HCT116 (cell line): ENCODE measurements around the gene TBX4. TPM values are rescaled to one million over a fixed set of nuclear protein-coding genes. Genes with fewer than 3 reads are reported as not detected.

Experiments used
- ATAC-seq: fragments of 200-7000 bp; cut with Tn5 transposase; 2 replicates; pipeline ENCODE4 v1.9.1; 2020; ENCODE audit warnings: mild to moderate bottlenecking, moderate library complexity
- BruUV-seq: library from RNA; stranded (reverse); fragments of 400-500 nt; replicated peaks from 2 replicates; lab custom pipeline; 2021; lab: Mats Ljungman, UMichigan
- CTCF ChIA-PET: fragments of 300-600 bp; sonication (Branson Sonifier 250); formaldehyde crosslinking; loops from one replicate; lab custom pipeline; 2021; ENCODE audit warnings: antibody characterized with exemption; lab: Charles Lee
- POLR2A ChIA-PET: fragments of 300-600, 350-600 bp; sonication (Branson Sonifier 250); formaldehyde crosslinking; loops from one replicate; lab custom pipeline; 2021; ENCODE audit warnings: antibody characterized with exemption; lab: Charles Lee
- RAD21 ChIA-PET, 2 experiments: fragments of 300-600 bp; sonication (Branson Sonifier 250); formaldehyde crosslinking; loops; one replicate each; lab custom pipeline; 2023; ENCODE audit warnings: low total read pairs in 2 of 2; ENCODE audit not compliant: uncharacterized antibody in 2 of 2, unreplicated experiment in 2 of 2, low non-redundant PET in 1 of 2; lab: Charles Lee
- DNase-seq: peaks from one replicate; pipeline ENCODE4 v3.0.0-alpha.2; 2010; ENCODE audit warnings: low read depth, low spot score
- H2AFZ ChIP-seq: fragments of 200-600 bp; shearing (Covaris generic), sonication (generic); 2 replicates; pipeline ENCODE4 v1.6.1; 2017; ENCODE audit warnings: low read depth, mixed run types, mixed read lengths, antibody characterized with exemption, low read length; ENCODE audit not compliant: poor library complexity, severe bottlenecking
- H3K27ac ChIP-seq: 2 replicates; pipeline ENCODE4 v1.5.1; 2012; ENCODE audit warnings: low read depth, low read length
- H3K27me3 ChIP-seq: fragments of 200-600 bp; sonication (generic); 2 replicates; pipeline ENCODE4 v1.6.1; 2016; ENCODE audit warnings: mixed run types, low read length, mixed read lengths; ENCODE audit not compliant: insufficient read depth
- H3K36me3 ChIP-seq, 2 experiments: fragments of 200-500 bp in 1 of 2; fragments of 200-600 bp in 1 of 2; sonication (Bioruptor generic) in 1 of 2; sonication (generic) in 1 of 2; 2 replicates each; pipeline versions ENCODE4 v1.5.1 to v1.6.1; 2014 to 2016; ENCODE audit warnings: low read length in 2 of 2, inconsistent platforms in 1 of 2, mixed read lengths in 1 of 2, mixed run types in 1 of 2; ENCODE audit not compliant: insufficient read depth in 2 of 2, control insufficient read depth in 1 of 2
- H3K4me1 ChIP-seq, 2 experiments: fragments of 200-600 bp in 1 of 2; sonication (generic) in 1 of 2; 2 replicates each; pipeline versions ENCODE4 v1.5.1 to v1.6.1; 2012 to 2017; ENCODE audit warnings: low read length in 2 of 2, inconsistent platforms in 1 of 2, mild to moderate bottlenecking in 1 of 2, mixed read lengths in 1 of 2, mixed run types in 1 of 2, moderate library complexity in 1 of 2; ENCODE audit not compliant: insufficient read depth in 2 of 2, control insufficient read depth in 1 of 2
- H3K4me2 ChIP-seq: fragments of 200-600 bp; sonication (generic); 2 replicates; pipeline ENCODE4 v1.6.1; 2017; ENCODE audit warnings: mixed run types, low read length, mixed read lengths
- H3K4me3 ChIP-seq, 2 experiments: fragments of 200-600 bp in 1 of 2; sonication (generic) in 1 of 2; replicated peaks in 1 of 2; 2 replicates each; pipeline ENCODE4 v1.5.1; 2011 to 2016; ENCODE audit warnings: low read length in 2 of 2, control low read depth in 1 of 2, low read depth in 1 of 2, mild to moderate bottlenecking in 1 of 2, mixed read lengths in 1 of 2, mixed run types in 1 of 2
- H3K79me2 ChIP-seq: fragments of 200-600 bp; sonication (generic); 2 replicates; pipeline ENCODE4 v1.6.1; 2017; ENCODE audit warnings: mild to moderate bottlenecking, mixed run types, low read length, moderate library complexity, mixed read lengths; ENCODE audit not compliant: insufficient read depth
- H3K9ac ChIP-seq: fragments of 200-600 bp; sonication (generic); 2 replicates; pipeline ENCODE4 v1.6.1; 2016; ENCODE audit warnings: low read length, mixed read lengths
- H3K9me2 ChIP-seq: fragments of 200-600 bp; sonication (generic), shearing (Covaris generic); 2 replicates; pipeline ENCODE4 v1.6.1; 2017; ENCODE audit warnings: mixed run types, mild to moderate bottlenecking, moderate library complexity; ENCODE audit not compliant: insufficient read depth
- H3K9me3 ChIP-seq, 2 experiments: fragments of 200-500 bp in 1 of 2; fragments of 200-600 bp in 1 of 2; sonication (Bioruptor generic) in 1 of 2; sonication (generic) in 1 of 2; 2 replicates each; pipeline ENCODE4 v1.6.1; 2014 to 2017; ENCODE audit warnings: low read length in 2 of 2, mixed read lengths in 2 of 2, inconsistent platforms in 1 of 2, low read depth in 1 of 2, mild to moderate bottlenecking in 1 of 2, mixed run types in 1 of 2, moderate library complexity in 1 of 2; ENCODE audit not compliant: control insufficient read depth in 1 of 2, insufficient read depth in 1 of 2
- H4K20me1 ChIP-seq: fragments of 200-600 bp; sonication (generic), shearing (Covaris generic); 2 replicates; pipeline ENCODE4 v1.6.1; 2017; ENCODE audit warnings: mixed run types, mild to moderate bottlenecking, moderate library complexity; ENCODE audit not compliant: insufficient read depth
- CBX3 ChIP-seq: IDR thresholded peaks from 2 replicates; pipeline ENCODE4 v1.6.1; 2012; ENCODE audit warnings: low read depth
- EZH2phosphoT487 ChIP-seq: fragments of 200-600 bp; IDR thresholded peaks from 2 replicates; pipeline ENCODE4 v1.6.1; 2018; ENCODE audit warnings: antibody characterized with exemption, borderline replicate concordance
- JUND ChIP-seq: IDR thresholded peaks from 2 replicates; pipeline ENCODE4 v1.6.1; 2012
- MAX ChIP-seq: IDR thresholded peaks from 2 replicates; pipeline ENCODE4 v1.6.1; 2012
- POLR2A ChIP-seq: IDR thresholded peaks from 2 replicates; pipeline ENCODE4 v1.7.0; 2011; ENCODE audit warnings: borderline replicate concordance; ENCODE audit not compliant: insufficient read depth, insufficient read length; ENCODE audit errors: extremely low read depth
- POLR2AphosphoS5 ChIP-seq: IDR thresholded peaks from 2 replicates; pipeline ENCODE4 v1.6.1; 2011; ENCODE audit warnings: mild to moderate bottlenecking, low read depth, low read length, moderate library complexity
- SIN3A ChIP-seq: IDR thresholded peaks from 2 replicates; pipeline ENCODE4 v1.6.1; 2012; ENCODE audit warnings: low read depth
- SP1 ChIP-seq: IDR thresholded peaks from 2 replicates; pipeline ENCODE4 v1.6.1; 2012; ENCODE audit warnings: low read depth
- YY1 ChIP-seq: IDR thresholded peaks from 2 replicates; pipeline ENCODE4 v1.6.1; 2011; ENCODE audit warnings: low read length, low read depth, moderate library complexity, mild to moderate bottlenecking; ENCODE audit not compliant: insufficient replicate concordance; ENCODE audit errors: extremely low read depth
- ZFX ChIP-seq: fragments of 450-650 bp; IDR thresholded peaks from 2 replicates; pipeline ENCODE4 v1.6.1; 2017
- ZNF274 ChIP-seq: fragments of 200-500 bp; sonication (Bioruptor generic); IDR thresholded peaks from 2 replicates; pipeline ENCODE4 v1.6.1; 2014; ENCODE audit warnings: mild to moderate bottlenecking, low read depth, low read length, inconsistent platforms
- intact Hi-C: fragments of 100-400 bp; cut with micrococcal nuclease; formaldehyde crosslinking; loops from 2 replicates; pipeline ENCODE4 v1.10.0; 2022
- total RNA-seq: library from RNA; stranded (reverse); gene quantifications from one replicate; pipeline ENCODE4 v1.2.1, GENCODE V29; 2021; ENCODE audit not compliant: unreplicated experiment
- TF ChIP-seq, protein P1 (sequence below), 3 experiments: fragments of 200-600 bp in 1 of 3; sonication (generic) in 1 of 3; IDR thresholded peaks in 2 of 3; conservative IDR thresholded peaks in 1 of 3; 2 replicates each; pipeline ENCODE4 v1.5.1; 2012 to 2017; ENCODE audit warnings: low read depth in 2 of 3, low read length in 2 of 3, antibody characterized with exemption in 1 of 3, borderline replicate concordance in 1 of 3, control low read depth in 1 of 3, mild to moderate bottlenecking in 1 of 3, mixed read lengths in 1 of 3, mixed run types in 1 of 3, moderate library complexity in 1 of 3; ENCODE audit not compliant: insufficient read depth in 1 of 3

The TBX4 gene
- total RNA-seq, 1 experiment from 2014 or later, result 0.27 TPM

GRCh38 chr17:61487989-61488595 lies 35.9 kb downstream of the TBX4 start:
- BruUV-seq, result no TSS peak
- ChIA-PET CTCF (no interaction called here), POLR2A (no interaction called here), RAD21 (no interaction called here)
- Histone ChIP-seq H3K9me2 (no peaks in the 10 kb centered on the region), H4K20me1 (no peaks in the 10 kb centered on the region), H3K9ac (no peak overlapping the region), H3K36me3 (no peaks in the 10 kb centered on the region), H3K4me1 (peaks cover 19 to 28% of the 10 kb centered on the region in 2 experiments), H3K4me2 (no peak overlapping the region), H3K4me3 (no peak overlapping the region), H2AFZ (no peak overlapping the region), H3K79me2 (no peaks in the 10 kb centered on the region), H3K27me3 (no peaks in the 10 kb centered on the region), H3K9me3 (no peaks in the 10 kb centered on the region), H3K27ac (no peak overlapping the region)
- DNase-seq (no peak), ATAC-seq (no peak)
- intact Hi-C loops, result no loop called here
- no peak for TF ChIP-seq POLR2A
- TF ChIP-seq CBX3, result no peak
- no peak for TF ChIP-seq SIN3A

- no peak overlapping the region for H2AFZ ChIP-seq
- RAD21 ChIA-PET, result no interaction called here
- peaks cover 26 to 35% of the 10 kb centered on the region in 2 experiments for H3K4me1 ChIP-seq
- H3K36me3 ChIP-seq, result no peaks in the 10 kb centered on the region
- CTCF ChIA-PET, result no interaction called here
- no peak overlapping the region for H3K4me3 ChIP-seq
- DNase-seq (no peak), ATAC-seq (no peak)
- H4K20me1 ChIP-seq, result no peaks in the 10 kb centered on the region
- H3K4me2 ChIP-seq, result no peak overlapping the region
- no peaks in the 10 kb centered on the region for H3K9me2 ChIP-seq
- TF ChIP-seq MAX (no peak), ZNF274 (no peak), SP1 (no peak), EZH2phosphoT487 (no peak), ZFX (no peak), YY1 (no peak), POLR2AphosphoS5 (no peak), JUND (no peak)
- TF ChIP-seq, protein P1, sequence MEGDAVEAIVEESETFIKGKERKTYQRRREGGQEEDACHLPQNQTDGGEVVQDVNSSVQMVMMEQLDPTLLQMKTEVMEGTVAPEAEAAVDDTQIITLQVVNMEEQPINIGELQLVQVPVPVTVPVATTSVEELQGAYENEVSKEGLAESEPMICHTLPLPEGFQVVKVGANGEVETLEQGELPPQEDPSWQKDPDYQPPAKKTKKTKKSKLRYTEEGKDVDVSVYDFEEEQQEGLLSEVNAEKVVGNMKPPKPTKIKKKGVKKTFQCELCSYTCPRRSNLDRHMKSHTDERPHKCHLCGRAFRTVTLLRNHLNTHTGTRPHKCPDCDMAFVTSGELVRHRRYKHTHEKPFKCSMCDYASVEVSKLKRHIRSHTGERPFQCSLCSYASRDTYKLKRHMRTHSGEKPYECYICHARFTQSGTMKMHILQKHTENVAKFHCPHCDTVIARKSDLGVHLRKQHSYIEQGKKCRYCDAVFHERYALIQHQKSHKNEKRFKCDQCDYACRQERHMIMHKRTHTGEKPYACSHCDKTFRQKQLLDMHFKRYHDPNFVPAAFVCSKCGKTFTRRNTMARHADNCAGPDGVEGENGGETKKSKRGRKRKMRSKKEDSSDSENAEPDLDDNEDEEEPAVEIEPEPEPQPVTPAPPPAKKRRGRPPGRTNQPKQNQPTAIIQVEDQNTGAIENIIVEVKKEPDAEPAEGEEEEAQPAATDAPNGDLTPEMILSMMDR (IDR thresholded peaks at IDR 0.05 in 2 of 3, conservative IDR thresholded peaks at IDR 0.05 in 1 of 3; ENCODE audit: borderline replicate concordance in 1 of 3, insufficient read depth in 1 of 3, low read depth in 2 of 3, low read length in 2 of 3), result no peak
- no peaks in the 10 kb centered on the region for H3K9me3 ChIP-seq
- H3K79me2 ChIP-seq, result no peaks in the 10 kb centered on the region
- BruUV-seq, result no TSS peak
- no peaks in the 10 kb centered on the region for H3K27me3 ChIP-seq
- H3K9ac ChIP-seq, result no peak overlapping the region
- intact Hi-C loops, result no loop called here
- no peak overlapping the region for H3K27ac ChIP-seq
- POLR2A ChIA-PET, result no interaction called here
These were observed 36.9 kb downstream of the TBX4 start for GRCh38 chr17:61488878-61489718.
